ENCODE data around the gene ZFYVE27.

The ZFYVE27 gene

GRCh38 chr10:97708976-97709946 is 27.7 kb upstream of the ZFYVE27 start:
- no peaks in the 10 kb centered on the region for H3K9me3 ChIP-seq (ENCODE audit: insufficient read depth, low read depth, low read length)
- peaks cover 7 to 9% of the 10 kb centered on the region in 2 experiments for H3K4me1 ChIP-seq (ENCODE audit: control insufficient read depth in 1 of 2, insufficient read depth in 2 of 2, low read length in 2 of 2)
- H3K27me3 ChIP-seq (ENCODE audit: insufficient read depth, low read length): no peaks in the 10 kb centered on the region
- no peak overlapping the region for H3K23ac ChIP-seq (ENCODE audit: low read length)
- H3K9ac ChIP-seq (ENCODE audit: low read length): no peak overlapping the region
- no CpG with 5 or more reads among the region's 18 CpGs for WGBS (ENCODE audit: extremely low coverage, insufficient coverage, insufficient read length)
- H3K79me1 ChIP-seq (ENCODE audit: low read length): peaks cover 10% of the 10 kb centered on the region
- no peak overlapping the region for H2BK12ac ChIP-seq (ENCODE audit: low read length)
- no peak overlapping the region for H3K18ac ChIP-seq (ENCODE audit: low read length)
- no peak overlapping the region for H3K4ac ChIP-seq (ENCODE audit: low read depth, low read length)
- H2AFZ ChIP-seq (ENCODE audit: insufficient read depth, low read length, poor library complexity): no peak overlapping the region
- peak; percentile 58 to 73 for DNase-seq
- no peak overlapping the region for H2BK5ac ChIP-seq (ENCODE audit: low read depth, low read length, poor library complexity)
- H2AK5ac ChIP-seq (ENCODE audit: low read length): no peak overlapping the region
- no peak overlapping the region for H4K8ac ChIP-seq (ENCODE audit: low read depth, low read length)
- no peak overlapping the region for H4K91ac ChIP-seq (ENCODE audit: low read depth, low read length)
- H2BK120ac ChIP-seq (ENCODE audit: insufficient read depth, low read length, poor library complexity): no peak overlapping the region
- peaks cover 8% of the 10 kb centered on the region for H3K79me2 ChIP-seq (ENCODE audit: control insufficient read depth, insufficient read depth, low read length, poor library complexity)
- H4K12ac ChIP-seq (ENCODE audit: low read depth, low read length): no peak overlapping the region
- H3K4me2 ChIP-seq (ENCODE audit: low read length): no peak overlapping the region
- no peak overlapping the region for H3K14ac ChIP-seq (ENCODE audit: low read length)
- H3K27ac ChIP-seq (ENCODE audit: low read depth, low read length): no peak overlapping the region
- no peak overlapping the region for H3K4me3 ChIP-seq (ENCODE audit: low read depth, low read length)
- H3K36me3 ChIP-seq (ENCODE audit: control insufficient read depth in 1 of 2, insufficient read depth in 2 of 2, low read length in 2 of 2): no peaks in the 10 kb centered on the region

- Histone ChIP-seq H3K79me1 (ENCODE audit: low read length) (peaks cover 14% of the 10 kb centered on the region), H4K8ac (ENCODE audit: low read depth, low read length) (no peak overlapping the region), H3K23ac (ENCODE audit: low read length) (no peak overlapping the region), H2BK12ac (ENCODE audit: low read length) (no peak overlapping the region), H3K27me3 (ENCODE audit: insufficient read depth, low read length) (no peaks in the 10 kb centered on the region), H3K14ac (ENCODE audit: low read length) (no peak overlapping the region), H3K4me2 (ENCODE audit: low read length) (no peak overlapping the region), H3K9ac (ENCODE audit: low read length) (no peak overlapping the region), H3K9me3 (ENCODE audit: insufficient read depth, low read depth, low read length) (no peaks in the 10 kb centered on the region), H3K4ac (ENCODE audit: low read depth, low read length) (no peak overlapping the region), H4K91ac (ENCODE audit: low read depth, low read length) (no peak overlapping the region), H3K36me3 (ENCODE audit: control insufficient read depth in 1 of 2, insufficient read depth in 2 of 2, low read length in 2 of 2) (peaks cover 0 to under 1% of the 10 kb centered on the region in 2 experiments), H2BK120ac (ENCODE audit: insufficient read depth, low read length, poor library complexity) (no peak overlapping the region), H3K18ac (ENCODE audit: low read length) (no peak overlapping the region), H4K12ac (ENCODE audit: low read depth, low read length) (no peak overlapping the region), H2AFZ (ENCODE audit: insufficient read depth, low read length, poor library complexity) (no peak overlapping the region), H3K4me3 (ENCODE audit: low read depth, low read length) (no peak overlapping the region), H3K79me2 (ENCODE audit: control insufficient read depth, insufficient read depth, low read length, poor library complexity) (peaks cover 12% of the 10 kb centered on the region), H2BK5ac (ENCODE audit: low read depth, low read length, poor library complexity) (no peak overlapping the region), H2AK5ac (ENCODE audit: low read length) (no peak overlapping the region), H3K4me1 (ENCODE audit: control insufficient read depth in 1 of 2, insufficient read depth in 2 of 2, low read length in 2 of 2) (peaks cover 10 to 16% of the 10 kb centered on the region in 2 experiments), H3K27ac (ENCODE audit: low read depth, low read length) (no peak overlapping the region)
- DNase-seq: no peak
- no CpG with 5 or more reads among the region's 9 CpGs for WGBS (ENCODE audit: extremely low coverage, insufficient coverage, insufficient read length)
Measured at GRCh38 chr10:97711640-97712572, 25.0 kb upstream of the ZFYVE27 start.

GRCh38 chr10:97713339-97713825 is 23.5 kb upstream of the ZFYVE27 start, which contains the start of gene MARVELD1:
MARVELD1 (plus strand) TSS chr10:97713730; CDS start chr10:97713877, 147 bp downstream.
- Histone ChIP-seq H3K79me1 (ENCODE audit: low read length) (peaks cover 14% of the 10 kb centered on the region), H2AK5ac (ENCODE audit: low read length) (peak within 1 kb of the TSS; percentile 91), H2BK12ac (ENCODE audit: low read length) (peak within 1 kb of the TSS; percentile 35), H2AFZ (ENCODE audit: insufficient read depth, low read length, poor library complexity) (peak within 1 kb of the TSS; percentile 87), H3K9ac (ENCODE audit: low read length) (peak within 1 kb of the TSS; percentile 81), H3K4ac (ENCODE audit: low read depth, low read length) (peak within 1 kb of the TSS; percentile 75), H3K27ac (ENCODE audit: low read depth, low read length) (peak within 1 kb of the TSS; percentile 74), H3K36me3 (ENCODE audit: control insufficient read depth in 1 of 2, insufficient read depth in 2 of 2, low read length in 2 of 2) (peaks cover 7 to 10% of the 10 kb centered on the region in 2 experiments), H3K4me2 (ENCODE audit: low read length) (peak within 1 kb of the TSS; percentile 98), H2BK5ac (ENCODE audit: low read depth, low read length, poor library complexity) (peak within 1 kb of the TSS; percentile 61), H3K18ac (ENCODE audit: low read length) (peak within 1 kb of the TSS; percentile 97), H2BK120ac (ENCODE audit: insufficient read depth, low read length, poor library complexity) (peak within 1 kb of the TSS; percentile 81), H3K27me3 (ENCODE audit: insufficient read depth, low read length) (no peaks in the 10 kb centered on the region), H4K12ac (ENCODE audit: low read depth, low read length) (peak within 1 kb of the TSS; percentile 97), H3K4me1 (ENCODE audit: control insufficient read depth in 1 of 2, insufficient read depth in 2 of 2, low read length in 2 of 2) (peaks cover 10 to 21% of the 10 kb centered on the region in 2 experiments), H3K79me2 (ENCODE audit: control insufficient read depth, insufficient read depth, low read length, poor library complexity) (peaks cover 12% of the 10 kb centered on the region), H3K23ac (ENCODE audit: low read length) (peak within 1 kb of the TSS; percentile 87), H3K14ac (ENCODE audit: low read length) (peak within 1 kb of the TSS; percentile 97), H4K91ac (ENCODE audit: low read depth, low read length) (peak within 1 kb of the TSS; percentile 75), H4K8ac (ENCODE audit: low read depth, low read length) (peak within 1 kb of the TSS; percentile 94), H3K4me3 (ENCODE audit: low read depth, low read length) (peak within 1 kb of the TSS; percentile 93), H3K9me3 (ENCODE audit: insufficient read depth, low read depth, low read length) (no peaks in the 10 kb centered on the region)
- WGBS (ENCODE audit: extremely low coverage, insufficient coverage, insufficient read length): no CpG with 5 or more reads among the region's 37 CpGs
- peak in 1 of 2 donors; percentile 43 for DNase-seq

Measured in trophoblast cell (in vitro differentiated cells and primary cell).